GM13976 (cell line): ENCODE data around the gene RHD.
"Not testable (repeated sequence)": the region's sequence is repeated elsewhere in the genome, so short reads cannot be mapped to it uniquely, and the experiment has no call there.

Experiments used
- DNase-seq: peaks from one replicate; pipeline ENCODE4 v3.0.0; 2012; ENCODE audit warnings: low spot score
- in situ Hi-C: fragments of 300-500 bp; cut with MboI; formaldehyde crosslinking; loops from one replicate; pipeline ENCODE4 v1.12.0; 2022; ENCODE audit warnings: low sequenced_read_pairs, mixed read lengths, inconsistent platforms; ENCODE audit not compliant: unreplicated experiment
- TF ChIP-seq, protein P1 (sequence below): IDR thresholded peaks from 2 replicates; pipeline ENCODE4 v1.5.1; 2012; ENCODE audit warnings: borderline replicate concordance, mild to moderate bottlenecking; ENCODE audit not compliant: insufficient read depth; ENCODE audit errors: extremely low read depth, missing control alignments, control extremely low read depth

The RHD gene

GRCh38 chr1:25247024-25247828 is 25.1 kb upstream of the RHD start, which contains the start of gene RSRP1:
RSRP1 (minus strand) TSS chr1:25247454; CDS start chr1:25246963, 491 bp downstream.
- TF ChIP-seq, protein P1, sequence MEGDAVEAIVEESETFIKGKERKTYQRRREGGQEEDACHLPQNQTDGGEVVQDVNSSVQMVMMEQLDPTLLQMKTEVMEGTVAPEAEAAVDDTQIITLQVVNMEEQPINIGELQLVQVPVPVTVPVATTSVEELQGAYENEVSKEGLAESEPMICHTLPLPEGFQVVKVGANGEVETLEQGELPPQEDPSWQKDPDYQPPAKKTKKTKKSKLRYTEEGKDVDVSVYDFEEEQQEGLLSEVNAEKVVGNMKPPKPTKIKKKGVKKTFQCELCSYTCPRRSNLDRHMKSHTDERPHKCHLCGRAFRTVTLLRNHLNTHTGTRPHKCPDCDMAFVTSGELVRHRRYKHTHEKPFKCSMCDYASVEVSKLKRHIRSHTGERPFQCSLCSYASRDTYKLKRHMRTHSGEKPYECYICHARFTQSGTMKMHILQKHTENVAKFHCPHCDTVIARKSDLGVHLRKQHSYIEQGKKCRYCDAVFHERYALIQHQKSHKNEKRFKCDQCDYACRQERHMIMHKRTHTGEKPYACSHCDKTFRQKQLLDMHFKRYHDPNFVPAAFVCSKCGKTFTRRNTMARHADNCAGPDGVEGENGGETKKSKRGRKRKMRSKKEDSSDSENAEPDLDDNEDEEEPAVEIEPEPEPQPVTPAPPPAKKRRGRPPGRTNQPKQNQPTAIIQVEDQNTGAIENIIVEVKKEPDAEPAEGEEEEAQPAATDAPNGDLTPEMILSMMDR = no peak
- in situ Hi-C loops = loop anchor here (10.0 kb wide), 1 partner anchor 98 kb away; no protein-coding TSS in a partner anchor
- DNase-seq = peak; percentile 100

- in situ Hi-C loops = loop anchor here (10.0 kb wide), 1 partner anchor 97 kb away; no protein-coding TSS in a partner anchor
- TF ChIP-seq, protein P1 = peak; percentile 23
- DNase-seq = no peak
These were observed 24.2 kb upstream of the RHD start for GRCh38 chr1:25247829-25248754.

GRCh38 chr1:25253911-25254310 is 18.4 kb upstream of the RHD start:
- in situ Hi-C loops = no loop called here
- no peak for DNase-seq
- TF ChIP-seq, protein P1 = no peak

DNA sequence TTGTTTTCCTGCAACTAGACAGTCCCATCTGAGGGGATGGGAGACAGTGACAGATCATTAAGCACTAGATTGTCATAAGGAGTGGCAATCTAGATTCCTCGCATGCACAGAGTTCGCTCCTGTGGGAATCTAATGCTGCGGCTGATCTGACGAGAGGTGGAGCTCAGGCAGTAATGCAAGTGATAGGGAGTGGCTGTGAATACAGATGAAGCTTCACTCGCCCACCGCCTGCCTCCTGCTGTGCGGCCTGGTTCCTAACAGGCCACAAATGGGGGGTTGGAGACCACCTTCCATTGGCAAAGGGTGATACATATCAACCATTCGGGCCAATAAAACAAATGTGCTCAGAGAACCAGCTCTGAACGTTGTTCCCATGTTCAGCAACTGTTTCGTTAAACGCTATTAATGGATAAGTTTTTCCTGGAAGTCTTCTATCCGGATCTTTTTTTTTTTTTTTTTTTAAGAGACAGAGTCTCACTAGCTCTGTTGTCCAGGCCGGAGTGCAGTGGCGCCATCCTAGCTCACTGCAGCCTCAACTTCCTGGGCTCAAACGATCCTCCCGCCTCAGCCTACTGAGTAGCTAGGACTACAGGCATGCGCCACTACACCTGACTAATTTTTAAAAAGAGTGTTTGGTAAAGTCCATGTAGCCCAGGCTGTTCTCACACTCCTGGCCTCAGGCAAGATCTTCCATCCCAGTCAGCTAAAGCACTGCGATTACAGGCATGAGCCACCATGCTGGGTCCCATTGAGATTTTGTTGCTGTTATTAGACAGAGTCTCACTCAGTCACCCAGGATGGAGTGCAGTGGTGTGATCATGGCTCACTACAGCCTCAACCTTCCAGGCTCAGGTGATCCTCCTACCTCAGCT is 16.4 kb upstream of the RHD start:
- in situ Hi-C loops = no loop called here
- TF ChIP-seq, protein P1 = no peak
- no peak for DNase-seq

DNA sequence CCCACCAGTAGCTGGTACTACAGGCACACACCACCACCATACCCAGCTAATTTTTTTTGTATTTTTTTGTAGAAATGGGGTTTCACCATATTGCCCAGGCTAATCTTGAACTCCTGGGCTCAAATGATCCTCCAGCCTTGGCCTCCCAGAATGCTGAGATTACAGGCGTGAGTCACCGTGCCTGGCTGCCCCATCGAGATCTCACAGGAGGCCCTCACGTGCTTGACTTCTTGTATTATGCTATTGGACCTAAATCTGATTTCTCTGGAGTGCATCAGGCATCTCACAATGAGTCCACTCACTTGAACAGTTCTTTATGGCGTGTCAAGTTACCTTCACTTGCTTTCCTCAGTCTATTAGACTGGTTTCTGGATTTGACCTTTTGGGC is 15.7 kb upstream of the RHD start:
- in situ Hi-C loops = no loop called here
- TF ChIP-seq, protein P1 = no peak
- DNase-seq = no peak

DNA sequence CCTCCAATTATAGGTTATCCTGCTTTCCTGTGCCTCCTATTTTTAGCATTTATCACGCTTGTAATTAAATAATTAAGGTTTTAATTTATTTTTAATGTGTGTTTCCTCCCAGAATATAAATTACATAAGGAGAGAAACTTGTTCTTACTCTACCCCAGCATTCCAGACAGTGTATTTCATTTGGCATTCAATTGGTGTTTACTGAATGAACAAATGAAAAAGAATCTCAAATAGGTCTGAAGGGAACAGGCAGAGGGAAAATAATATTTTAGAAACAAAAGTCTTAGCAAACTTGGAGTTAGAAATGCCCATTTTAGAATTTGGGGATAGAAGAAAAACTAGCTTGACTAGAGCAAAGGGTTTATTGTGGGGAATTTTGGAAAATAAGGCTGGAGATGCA is 15.1 kb upstream of the RHD start:
- TF ChIP-seq, protein P1 = no peak
- DNase-seq = no peak
- in situ Hi-C loops = no loop called here

- in situ Hi-C loops, DNase-seq: not testable (repeated sequence)
These were observed 12.5 kb upstream of the RHD start for GRCh38 chr1:25259813-25260212.

GRCh38 chr1:25260336-25260735 is 12.0 kb upstream of the RHD start:
- DNase-seq, in situ Hi-C loops: not testable (repeated sequence)

DNA sequence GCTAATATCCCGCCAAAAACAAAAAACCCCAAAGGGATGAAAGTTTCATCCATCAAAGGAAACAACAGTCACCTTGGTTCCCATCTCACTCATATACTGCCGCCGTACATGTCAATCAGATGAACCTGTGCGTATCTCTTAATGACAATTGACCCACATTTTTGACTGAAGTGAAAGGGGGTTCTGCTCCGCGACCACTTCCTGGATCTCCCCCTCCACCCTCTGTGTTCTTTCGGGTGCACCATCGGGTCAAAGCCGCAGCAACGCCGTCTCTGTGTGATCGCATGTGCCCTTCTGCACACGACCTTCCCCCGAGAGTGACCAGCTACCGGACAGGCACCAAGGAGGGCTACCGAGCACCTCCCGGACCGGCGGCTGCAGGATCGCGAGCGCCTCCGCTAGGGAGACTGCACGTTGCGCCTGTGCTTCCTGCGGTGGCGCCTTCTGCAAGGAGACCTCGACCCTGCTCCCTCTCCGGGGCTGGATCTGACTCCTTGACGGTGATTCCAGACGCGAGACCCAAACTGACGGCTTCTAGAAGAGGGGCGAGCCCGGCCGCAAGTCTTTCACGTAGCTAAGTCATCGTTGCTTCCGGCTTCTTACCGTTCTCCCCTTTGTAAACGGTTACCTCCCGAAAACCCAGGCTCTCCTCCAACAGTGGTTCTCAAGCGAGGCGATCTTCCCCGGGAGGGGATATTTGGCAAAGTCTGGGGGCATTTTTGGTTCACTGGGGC is 5.6 kb upstream of the RHD start:
- not testable (repeated sequence) for DNase-seq

More for the DNA sequence above, 5.6 kb upstream of the RHD start:
- in situ Hi-C loops = not testable (repeated sequence)
